IPS-20b (cell line): ENCODE measurements around the gene MANEA.

ENCODE experiments used
- H3K27ac ChIP-seq: one replicate; pipeline ENCODE4 v1.5.1; 2013; ENCODE audit warnings: low read length
- H3K27me3 ChIP-seq: 2 replicates; pipeline ENCODE4 v1.6.1; 2013; ENCODE audit warnings: mild to moderate bottlenecking, low read length, inconsistent platforms; ENCODE audit not compliant: insufficient read depth
- H3K36me3 ChIP-seq: 2 replicates; pipeline ENCODE4 v1.6.1; 2013; ENCODE audit warnings: low read depth, mild to moderate bottlenecking, inconsistent platforms, low read length, moderate library complexity; ENCODE audit not compliant: insufficient read depth
- H3K4me1 ChIP-seq: 2 replicates; pipeline ENCODE4 v1.6.1; 2013; ENCODE audit warnings: mild to moderate bottlenecking, control low read depth, inconsistent platforms, low read length, moderate library complexity; ENCODE audit not compliant: insufficient read depth
- H3K4me3 ChIP-seq: 2 replicates; pipeline ENCODE4 v1.5.1; 2013; ENCODE audit warnings: mild to moderate bottlenecking, low read length, inconsistent platforms
- H3K9ac ChIP-seq: 2 replicates; pipeline ENCODE4 v1.6.1; 2013; ENCODE audit warnings: low read depth, mild to moderate bottlenecking, inconsistent platforms, low read length, moderate library complexity
- H3K9me3 ChIP-seq: 2 replicates; pipeline ENCODE4 v1.6.1; 2013; ENCODE audit warnings: mild to moderate bottlenecking, low read depth, low read length, inconsistent platforms; ENCODE audit not compliant: insufficient read depth

Gene MANEA

GRCh38 chr6:95658886-95659285, 81.6 kb downstream of the MANEA start:
- H3K27me3 ChIP-seq, result no peaks in the 10 kb centered on the region
- H3K9me3 ChIP-seq, result no peaks in the 10 kb centered on the region
- H3K4me3 ChIP-seq, result no peak overlapping the region
- H3K4me1 ChIP-seq, result no peaks in the 10 kb centered on the region
- H3K9ac ChIP-seq, result no peak overlapping the region
- no peak overlapping the region for H3K27ac ChIP-seq
- no peaks in the 10 kb centered on the region for H3K36me3 ChIP-seq
